Tibial nerve (tissue), 4 donors: ENCODE data around the gene ARID1B.

Experiments
- CTCF ChIP-seq, 5 experiments: fragments of 200-600 bp in 3 of 5; fragments of 450-650 bp in 2 of 5; sonication (generic) in 3 of 5; IDR thresholded peaks; one replicate each; pipeline ENCODE4 v1.5.1; 2016 to 2019; ENCODE audit warnings: antibody characterized with exemption in 5 of 5, mild to moderate bottlenecking in 3 of 5, moderate library complexity in 2 of 5
- EP300 ChIP-seq, 2 donors: sonication (generic); formaldehyde crosslinking; IDR thresholded peaks; one replicate each; pipeline ENCODE4 v1.6.1; 2017; ENCODE audit warnings: antibody characterized with exemption in 2 of 2, mild to moderate bottlenecking in 1 of 2
- POLR2A ChIP-seq, 2 donors: fragments of 450-650 bp; IDR thresholded peaks; one replicate each; pipeline ENCODE4 v1.6.1; 2017; ENCODE audit warnings: antibody characterized with exemption in 2 of 2, mild to moderate bottlenecking in 2 of 2, moderate library complexity in 2 of 2

GRCh38 chr6:157169656-157170055 is 392.5 kb downstream of the ARID1B start:
- TF ChIP-seq CTCF (IDR thresholded peaks at IDR 0.05) = no peak
- no peak for TF ChIP-seq POLR2A (IDR thresholded peaks at IDR 0.05)
- no peak for TF ChIP-seq EP300 (IDR thresholded peaks at IDR 0.05)
